Neuron (in vitro differentiated cells): Measurements from ENCODE around the gene GALM.
"Not testable (repeated sequence)": the region's sequence is repeated elsewhere in the genome, so short reads cannot be mapped to it uniquely, and the experiment has no call there.

ENCODE experiments used
- H2AFZ ChIP-seq: one replicate; pipeline ENCODE4 v1.6.1; 2013; ENCODE audit warnings: low read depth, mild to moderate bottlenecking, inconsistent platforms, low read length, moderate library complexity
- H3K27me3 ChIP-seq: one replicate; pipeline ENCODE4 v1.6.1; 2013; ENCODE audit warnings: low read length; ENCODE audit not compliant: insufficient read depth
- H3K36me3 ChIP-seq: one replicate; pipeline ENCODE4 v1.6.1; 2013; ENCODE audit warnings: low read length; ENCODE audit not compliant: insufficient read depth
- H3K4me1 ChIP-seq: one replicate; pipeline ENCODE4 v1.6.1; 2013; ENCODE audit warnings: low read length; ENCODE audit not compliant: insufficient read depth
- H3K4me3 ChIP-seq: 2 replicates; pipeline ENCODE4 v1.5.1; 2013; ENCODE audit warnings: mild to moderate bottlenecking, low read length, moderate library complexity
- H3K9me3 ChIP-seq: one replicate; pipeline ENCODE4 v1.6.1; 2013; ENCODE audit warnings: low read length

The GALM gene

DNA sequence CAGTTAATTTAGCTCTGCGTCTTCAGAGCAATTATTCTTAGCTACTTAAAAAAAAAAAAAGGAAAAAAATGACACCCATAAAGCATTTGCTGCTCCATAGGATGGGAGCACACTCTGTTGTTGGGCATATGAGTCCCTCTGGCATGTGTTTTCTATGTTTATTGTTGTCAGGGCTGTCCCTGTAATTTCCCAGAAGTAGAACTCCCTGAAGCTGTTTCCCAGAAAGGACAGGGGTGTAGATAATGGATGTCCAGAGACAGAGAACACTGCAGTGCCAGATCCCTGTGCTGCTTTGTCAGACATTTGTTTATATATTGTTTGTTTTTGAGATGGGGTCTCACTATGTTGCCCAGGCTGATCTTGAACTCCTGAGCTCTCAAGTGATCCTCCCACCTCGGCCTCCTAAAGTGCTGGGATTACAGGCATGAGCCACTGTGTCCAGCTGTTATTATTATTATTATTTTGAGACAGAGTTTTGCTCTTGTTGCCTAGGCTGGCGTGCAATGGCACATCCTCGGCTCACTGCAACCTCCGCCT lies 32.6 kb downstream of the GALM start:
- Histone ChIP-seq H2AFZ (no peak overlapping the region), H3K9me3 (no peaks in the 10 kb centered on the region), H3K27me3 (no peaks in the 10 kb centered on the region)

DNA sequence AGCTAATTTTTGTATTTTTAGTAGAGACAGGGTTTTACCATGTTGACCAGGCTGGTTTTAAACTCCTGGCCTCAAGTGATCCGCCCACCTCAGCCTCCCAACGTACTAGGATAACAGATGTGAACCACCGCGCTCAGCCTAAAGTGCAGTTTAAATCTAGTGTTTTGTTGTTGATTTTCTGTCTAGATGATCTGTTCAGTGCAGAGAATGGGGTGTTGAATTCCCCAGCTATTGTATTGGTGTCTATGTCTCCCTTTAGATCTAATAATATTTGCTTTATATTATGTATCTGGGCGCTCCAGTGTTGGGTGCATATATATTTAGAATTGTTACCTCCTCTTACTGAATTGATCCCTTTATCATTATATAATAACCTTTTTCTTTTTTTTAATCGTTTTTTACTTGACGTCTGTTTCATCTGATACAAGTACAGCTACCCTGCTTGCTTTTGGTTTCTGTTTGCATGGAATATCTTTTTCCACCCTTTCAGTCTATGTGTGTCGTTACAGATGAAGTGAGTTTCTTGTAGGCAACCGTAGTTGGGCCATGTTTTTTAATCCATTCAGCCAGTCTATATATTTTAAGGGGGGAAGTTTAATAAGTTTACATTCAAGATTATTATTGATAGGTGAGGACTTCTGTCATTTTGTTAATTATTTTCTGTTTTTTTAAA lies 34.3 kb downstream of the GALM start:
- H2AFZ ChIP-seq = no peak overlapping the region
- no peaks in the 10 kb centered on the region for H3K36me3 ChIP-seq

More for the DNA sequence above, 32.6 kb downstream of the GALM start:
- no peaks in the 10 kb centered on the region for H3K36me3 ChIP-seq
- no peak overlapping the region for H3K4me3 ChIP-seq
- no peaks in the 10 kb centered on the region for H3K4me1 ChIP-seq

DNA sequence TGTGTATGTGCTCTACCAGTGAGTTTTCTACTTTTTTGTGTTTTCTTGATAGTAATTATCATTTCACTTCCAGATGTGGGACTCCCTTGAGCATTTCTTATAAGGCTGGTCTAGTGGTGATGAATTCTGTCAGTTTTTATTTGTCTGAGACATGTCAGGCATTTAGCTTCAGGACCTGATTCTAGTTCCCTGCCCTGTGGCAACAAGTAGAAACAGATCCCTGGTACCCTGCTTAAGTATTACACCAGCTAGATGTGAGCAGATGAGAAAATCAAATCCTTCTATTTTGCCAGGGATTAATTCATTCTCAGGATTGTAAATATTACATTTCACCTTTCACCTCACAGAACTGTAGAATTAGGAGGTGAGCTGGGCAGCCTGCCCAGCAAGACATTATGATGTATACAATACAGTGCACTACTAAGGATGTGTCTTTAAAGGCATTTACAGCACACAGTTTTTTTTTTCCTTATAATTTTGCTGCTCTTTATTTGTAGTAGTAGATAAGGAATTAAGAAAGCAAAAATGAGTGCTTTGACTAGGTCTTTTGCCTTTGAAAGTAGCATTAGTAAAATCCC lies 35.1 kb downstream of the GALM start:
- Histone ChIP-seq H3K27me3 (no peaks in the 10 kb centered on the region), H3K36me3 (no peaks in the 10 kb centered on the region)

More for the DNA sequence above, 34.3 kb downstream of the GALM start:
- H3K27me3 ChIP-seq = no peaks in the 10 kb centered on the region
- H3K4me1 ChIP-seq = no peaks in the 10 kb centered on the region
- no peak overlapping the region for H3K4me3 ChIP-seq
- no peaks in the 10 kb centered on the region for H3K9me3 ChIP-seq

DNA sequence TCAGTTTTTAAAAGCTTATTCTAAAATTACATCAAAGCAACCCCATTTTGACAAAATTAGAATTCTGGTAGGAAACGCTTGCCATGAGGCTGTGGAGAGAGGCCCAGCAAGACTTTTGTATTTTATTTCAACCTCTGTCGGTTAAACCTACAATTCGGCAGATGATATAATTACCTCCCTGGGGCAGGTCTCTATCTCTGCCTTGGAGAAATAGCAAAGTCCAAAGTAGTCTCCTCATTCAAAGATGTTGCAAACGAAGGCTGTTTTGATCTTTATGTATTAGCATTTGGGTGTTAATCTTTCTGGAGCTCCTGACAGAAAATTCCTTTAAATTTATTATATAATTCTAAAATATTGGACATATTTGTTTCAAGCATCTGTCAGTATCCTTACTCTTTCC lies 35.6 kb downstream of the GALM start:
- Histone ChIP-seq H2AFZ (no peak overlapping the region), H3K27me3 (no peaks in the 10 kb centered on the region), H3K4me3 (no peak overlapping the region), H3K4me1 (no peaks in the 10 kb centered on the region), H3K9me3 (no peaks in the 10 kb centered on the region), H3K36me3 (no peaks in the 10 kb centered on the region)

More for the DNA sequence above, 35.1 kb downstream of the GALM start:
- H3K9me3 ChIP-seq = no peaks in the 10 kb centered on the region
- H3K4me1 ChIP-seq = no peaks in the 10 kb centered on the region
- no peak overlapping the region for H2AFZ ChIP-seq
- H3K4me3 ChIP-seq = no peak overlapping the region

DNA sequence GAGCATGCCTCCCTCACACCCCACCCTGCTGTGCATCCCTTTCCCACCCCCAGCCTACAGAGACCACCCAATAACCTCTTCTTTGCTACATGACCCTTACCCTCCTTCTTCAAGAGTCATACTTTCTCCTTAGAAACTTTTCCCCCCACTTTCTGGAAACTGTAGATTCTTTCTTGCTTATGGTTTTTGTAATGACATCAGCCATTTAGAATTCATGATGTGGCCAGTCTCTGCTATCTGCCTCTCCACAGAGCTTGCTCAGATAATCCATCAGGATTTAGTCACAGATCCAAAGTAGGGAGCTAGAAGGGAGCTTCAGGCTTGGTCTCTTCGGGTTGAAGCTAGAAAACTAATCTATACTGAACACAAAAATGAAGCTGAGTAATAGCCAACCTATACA lies 36.5 kb downstream of the GALM start:
- Histone ChIP-seq H3K4me3 (no peak overlapping the region), H3K27me3 (no peaks in the 10 kb centered on the region), H3K9me3 (no peaks in the 10 kb centered on the region), H3K4me1 (no peaks in the 10 kb centered on the region), H2AFZ (no peak overlapping the region), H3K36me3 (no peaks in the 10 kb centered on the region)

DNA sequence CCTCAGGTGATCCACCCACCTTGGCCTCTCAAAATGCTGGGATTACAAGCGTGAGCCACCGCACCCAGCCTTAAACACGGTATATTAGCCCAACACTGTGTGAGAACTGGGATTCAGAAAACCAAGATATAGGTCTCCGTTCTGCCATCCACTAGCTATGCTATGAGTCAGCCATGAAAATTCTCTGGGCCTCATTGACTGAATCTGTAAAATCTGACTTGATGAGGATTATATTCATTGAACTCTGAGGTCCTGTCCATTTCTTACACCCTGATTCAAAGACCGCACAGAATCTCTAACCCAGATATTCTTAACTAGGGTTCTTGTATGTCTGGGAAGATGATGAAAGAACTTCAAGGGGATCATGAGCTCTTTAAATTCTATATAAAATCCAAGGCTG lies 37.4 kb downstream of the GALM start:
- not testable (repeated sequence) for H2AFZ ChIP-seq, H3K4me3 ChIP-seq, H3K36me3 ChIP-seq, H3K27me3 ChIP-seq, H3K9me3 ChIP-seq, H3K4me1 ChIP-seq

DNA sequence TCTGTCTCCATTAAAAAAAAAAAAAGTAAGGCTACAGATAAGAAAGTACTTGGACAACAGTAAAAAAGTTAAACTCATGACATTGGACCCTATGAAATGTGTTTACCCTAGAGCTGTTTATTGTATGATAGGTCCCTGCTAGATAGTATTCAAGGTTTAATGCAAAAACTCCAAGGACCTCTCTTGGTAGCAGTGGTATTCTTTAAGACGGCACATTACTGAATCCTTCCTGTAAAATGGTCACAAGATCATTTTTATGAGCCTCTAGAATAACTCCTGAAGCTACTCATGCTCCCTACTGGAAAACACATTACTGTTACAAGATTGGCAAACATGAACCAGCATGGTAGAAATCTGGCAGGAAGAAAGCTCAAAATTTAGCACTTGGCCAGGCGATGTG lies 38.8 kb downstream of the GALM start:
- Histone ChIP-seq H3K4me3 (no peak overlapping the region), H3K27me3 (no peaks in the 10 kb centered on the region), H3K36me3 (no peaks in the 10 kb centered on the region), H3K9me3 (no peaks in the 10 kb centered on the region), H3K4me1 (no peaks in the 10 kb centered on the region), H2AFZ (no peak overlapping the region)

DNA sequence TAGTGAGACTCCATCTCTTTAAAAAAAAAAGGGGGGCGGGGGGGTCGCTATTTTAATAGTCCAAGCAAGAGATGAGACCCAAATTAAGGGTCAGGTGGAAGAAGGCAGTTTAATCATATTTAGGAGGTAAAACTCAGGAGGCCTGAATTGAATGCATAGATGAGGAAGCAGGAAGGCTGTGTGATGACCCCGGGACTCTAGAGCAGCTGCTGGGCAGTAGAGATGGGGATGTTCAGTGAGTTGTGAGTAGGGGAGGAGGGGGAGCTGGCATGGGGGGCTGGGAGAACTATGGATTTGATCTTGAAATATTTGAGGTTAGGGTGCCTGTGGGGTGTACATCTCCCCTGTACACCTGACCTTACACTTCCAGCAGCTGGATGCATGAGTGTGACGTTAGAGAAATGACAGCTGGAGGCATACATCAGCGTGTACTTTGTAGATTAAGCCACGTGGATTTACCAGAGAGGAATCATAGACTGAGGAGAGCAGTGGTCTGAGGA lies 41.0 kb downstream of the GALM start:
- H3K4me3 ChIP-seq = no peak overlapping the region
- H3K4me1 ChIP-seq = no peaks in the 10 kb centered on the region
- H2AFZ ChIP-seq = no peak overlapping the region
- H3K9me3 ChIP-seq = no peaks in the 10 kb centered on the region
- no peaks in the 10 kb centered on the region for H3K36me3 ChIP-seq
- H3K27me3 ChIP-seq = no peaks in the 10 kb centered on the region

DNA sequence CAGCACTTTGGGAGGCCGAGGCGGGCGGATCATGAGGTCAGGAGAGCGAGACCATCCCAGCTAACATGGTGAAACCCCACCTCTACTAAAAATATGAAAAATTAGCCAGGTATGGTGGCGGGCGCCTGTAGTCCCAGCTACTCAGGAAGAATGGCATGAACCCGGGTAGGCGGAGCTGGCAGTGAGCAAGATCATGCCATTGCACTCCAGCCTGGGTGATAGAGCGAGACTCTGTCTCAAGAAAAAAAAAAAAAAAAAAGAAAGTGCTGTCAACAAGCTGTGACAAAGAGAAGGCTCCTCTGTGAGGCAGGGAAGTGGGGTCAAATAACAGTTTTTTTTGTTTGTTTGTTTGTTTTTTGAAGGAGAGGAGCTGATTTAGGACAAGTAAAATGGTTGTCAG lies 42.6 kb downstream of the GALM start:
- not testable (repeated sequence) for H3K9me3 ChIP-seq, H3K27me3 ChIP-seq, H3K4me3 ChIP-seq, H3K36me3 ChIP-seq, H2AFZ ChIP-seq, H3K4me1 ChIP-seq

DNA sequence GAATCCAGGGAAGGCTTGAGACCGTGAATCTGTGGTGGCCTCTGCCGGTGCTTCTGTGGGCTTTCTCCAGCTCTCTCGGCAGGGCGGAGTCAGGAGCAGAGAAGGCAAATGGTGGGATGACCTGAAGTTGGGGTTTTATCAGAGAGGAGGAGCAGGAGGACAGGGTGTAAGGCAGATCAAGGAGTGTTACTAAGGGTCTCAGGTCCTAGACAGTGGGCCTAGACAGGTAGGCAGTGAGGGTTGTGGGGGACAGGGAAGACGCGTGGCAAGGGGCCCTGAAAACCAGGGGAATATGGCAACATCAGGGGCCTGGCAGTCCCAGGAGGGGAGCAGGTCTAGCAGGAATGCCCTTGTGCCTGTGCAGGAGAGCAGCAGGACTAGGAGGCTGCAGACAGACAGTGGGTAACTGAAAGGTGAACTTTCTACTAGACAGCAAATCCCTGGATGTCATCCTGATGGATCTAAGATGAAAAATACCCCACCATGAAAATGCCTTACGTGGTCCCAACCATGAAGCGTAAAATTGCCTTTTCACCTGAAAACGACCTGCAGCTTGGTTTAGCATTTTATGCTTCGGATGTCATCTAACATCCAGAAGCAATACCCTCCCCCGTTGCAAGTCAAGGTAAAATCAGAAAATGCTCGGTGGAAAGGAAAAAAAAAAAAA lies 43.1 kb downstream of the GALM start:
- no peaks in the 10 kb centered on the region for H3K27me3 ChIP-seq

DNA sequence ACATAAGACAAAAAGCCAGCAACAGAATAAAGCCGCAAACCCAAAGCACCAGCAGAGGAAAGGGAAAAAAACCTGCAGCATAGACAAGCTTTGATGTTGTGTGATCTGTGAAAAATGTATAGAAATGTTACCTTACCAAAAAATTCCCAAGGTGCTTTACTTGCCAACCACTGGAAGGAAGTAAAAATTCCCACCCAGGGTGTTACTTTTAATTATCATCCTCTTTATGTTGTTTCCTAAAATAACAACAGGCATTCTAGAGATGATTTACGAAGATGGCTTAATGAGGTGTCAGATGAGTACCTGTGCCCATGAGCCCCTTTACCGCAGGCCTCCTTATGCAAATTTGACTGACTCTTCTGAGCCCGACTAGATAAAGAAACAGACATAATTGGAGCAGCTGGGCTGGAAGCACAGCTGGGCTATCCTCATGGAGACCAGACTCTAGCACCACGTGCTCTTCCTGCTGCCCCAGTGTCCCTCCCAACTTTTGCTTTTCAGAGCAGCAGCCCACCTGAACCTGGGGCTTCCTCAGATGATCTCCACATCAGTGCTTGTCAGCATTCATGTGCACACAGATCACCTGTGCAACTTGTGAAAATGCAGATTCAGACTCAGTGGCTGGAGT lies 43.8 kb downstream of the GALM start:
- Histone ChIP-seq H2AFZ (no peak overlapping the region), H3K27me3 (no peaks in the 10 kb centered on the region), H3K4me3 (no peak overlapping the region), H3K9me3 (no peaks in the 10 kb centered on the region), H3K4me1 (no peaks in the 10 kb centered on the region), H3K36me3 (no peaks in the 10 kb centered on the region)

More for the DNA sequence above, 43.1 kb downstream of the GALM start:
- no peaks in the 10 kb centered on the region for H3K36me3 ChIP-seq
- H3K4me3 ChIP-seq = no peak overlapping the region
- no peaks in the 10 kb centered on the region for H3K9me3 ChIP-seq
- H2AFZ ChIP-seq = no peak overlapping the region
- no peaks in the 10 kb centered on the region for H3K4me1 ChIP-seq

DNA sequence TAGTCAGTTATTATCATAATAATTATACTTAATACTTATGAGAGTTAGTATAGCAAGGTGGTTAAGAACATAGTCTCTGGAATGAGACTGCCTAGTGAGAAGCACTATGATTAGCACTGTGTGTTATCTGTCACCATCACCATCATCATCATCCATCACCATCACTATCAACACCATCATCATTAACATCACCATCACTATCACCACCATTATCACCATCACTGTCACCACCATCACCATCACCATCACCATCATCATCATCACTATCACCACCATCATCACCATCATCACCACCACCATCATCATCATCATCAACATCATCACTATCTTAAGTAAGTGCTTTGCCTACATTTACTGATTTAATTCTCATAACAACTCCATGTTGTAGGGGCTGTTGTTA lies 45.6 kb downstream of the GALM start:
- Histone ChIP-seq H3K36me3 (no peaks in the 10 kb centered on the region), H3K27me3 (no peaks in the 10 kb centered on the region), H3K9me3 (no peaks in the 10 kb centered on the region), H3K4me3 (no peak overlapping the region), H2AFZ (no peak overlapping the region), H3K4me1 (no peaks in the 10 kb centered on the region)

DNA sequence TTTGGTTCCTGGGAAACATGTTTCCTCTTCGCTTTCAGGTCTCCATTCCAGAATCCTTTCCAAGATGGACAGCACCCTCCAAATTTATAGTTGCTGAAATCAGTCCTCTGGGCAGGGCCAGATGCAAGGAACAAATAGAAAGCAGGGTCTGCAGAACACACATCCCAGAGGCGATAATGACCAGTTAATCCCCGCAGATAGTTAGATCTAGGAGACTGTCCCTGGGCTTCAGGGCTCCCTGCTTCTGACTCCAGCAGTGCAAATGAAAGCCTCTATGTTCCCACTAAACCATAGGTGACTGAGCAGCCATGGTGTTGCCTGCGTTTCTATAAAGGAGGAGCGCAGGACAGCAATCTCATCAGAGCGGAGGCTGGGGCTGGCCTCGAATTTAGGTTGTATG lies 46.5 kb downstream of the GALM start:
- H3K4me3 ChIP-seq = no peak overlapping the region
- H3K9me3 ChIP-seq = no peaks in the 10 kb centered on the region
- no peak overlapping the region for H2AFZ ChIP-seq
- no peaks in the 10 kb centered on the region for H3K36me3 ChIP-seq
- H3K27me3 ChIP-seq = no peaks in the 10 kb centered on the region
- no peaks in the 10 kb centered on the region for H3K4me1 ChIP-seq
